ENCODE measurements around the gene CXXC5. TPM values are rescaled to one million over a fixed set of nuclear protein-coding genes. Genes with fewer than 3 reads are reported as not detected.

The CXXC5 gene
- total and polyA plus RNA-seq, 9 of the 15 experiments (the other 6 are each of a cell fraction or from before 2014, with no cell fraction given): 1.9 to 123 (median 45.8) TPM

DNA sequence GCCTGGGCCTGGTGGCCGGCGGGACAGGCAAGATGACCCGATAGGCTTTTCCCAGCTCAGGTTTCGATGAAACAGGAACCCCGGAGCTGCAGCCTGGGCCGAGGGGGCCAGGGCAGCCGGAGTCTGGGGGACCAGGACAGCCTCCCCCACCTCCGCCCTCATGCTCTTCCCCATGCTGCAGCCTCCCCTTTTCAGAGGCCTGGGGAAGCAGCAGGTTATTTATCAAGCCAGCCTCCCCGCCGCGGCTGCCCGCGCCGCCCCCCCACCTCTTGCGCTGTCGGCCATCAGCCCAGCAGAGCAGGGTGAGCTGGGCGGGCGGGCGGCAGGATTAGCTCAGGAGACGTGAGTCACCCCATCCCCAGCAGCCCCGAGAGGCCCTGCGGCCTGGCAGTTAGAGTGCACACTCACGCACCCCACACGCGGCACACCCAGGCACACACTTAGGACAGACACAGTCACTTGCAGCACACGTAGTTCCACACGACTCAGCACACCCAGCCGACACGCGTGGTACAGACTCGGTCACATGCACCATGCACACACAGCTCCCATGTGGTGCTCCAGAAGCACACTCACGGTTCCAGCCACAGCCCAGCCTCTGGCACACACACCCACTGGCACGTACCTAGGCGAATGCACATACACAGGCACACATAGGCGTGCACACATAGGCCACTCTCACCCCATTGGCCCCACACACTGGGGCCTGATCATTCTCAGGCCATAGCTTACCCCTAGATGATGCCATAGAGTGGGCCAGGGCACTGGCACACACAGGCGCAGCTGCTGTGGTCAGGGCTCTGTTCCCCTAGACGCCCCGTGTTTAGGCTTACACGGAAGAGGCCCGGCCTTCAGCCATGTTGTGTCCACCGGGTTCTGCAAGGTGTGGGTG lies 13.0 kb downstream of the CXXC5 start (continued):
- peak; percentile 50 to 92 (median 87) for TF ChIP-seq YY1 (IDR thresholded peaks at IDR 0.05; ENCODE audit: borderline replicate concordance in 1 of 3, control insufficient read depth in 1 of 3, extremely low read depth in 1 of 3, insufficient read depth in 3 of 3, insufficient read length in 1 of 3, insufficient replicate concordance in 2 of 3, low read depth in 1 of 3, low read length in 2 of 3)
- peak; percentile 46; the same call in 1 of the 2 replicates for TF ChIP-seq POLR2A (conservative IDR thresholded peaks at IDR 0.05)
- peak in 1 of 2 experiments; percentile 61; a peak in 1 of 4 replicates for TF ChIP-seq SRF (CRISPR knock-in tag; IDR thresholded peaks at IDR 0.05)
- no peak for TF ChIP-seq KLF13 (tag; IDR thresholded peaks at IDR 0.05; ENCODE audit: borderline replicate concordance, low read depth)
- TF ChIP-seq, protein P1, sequence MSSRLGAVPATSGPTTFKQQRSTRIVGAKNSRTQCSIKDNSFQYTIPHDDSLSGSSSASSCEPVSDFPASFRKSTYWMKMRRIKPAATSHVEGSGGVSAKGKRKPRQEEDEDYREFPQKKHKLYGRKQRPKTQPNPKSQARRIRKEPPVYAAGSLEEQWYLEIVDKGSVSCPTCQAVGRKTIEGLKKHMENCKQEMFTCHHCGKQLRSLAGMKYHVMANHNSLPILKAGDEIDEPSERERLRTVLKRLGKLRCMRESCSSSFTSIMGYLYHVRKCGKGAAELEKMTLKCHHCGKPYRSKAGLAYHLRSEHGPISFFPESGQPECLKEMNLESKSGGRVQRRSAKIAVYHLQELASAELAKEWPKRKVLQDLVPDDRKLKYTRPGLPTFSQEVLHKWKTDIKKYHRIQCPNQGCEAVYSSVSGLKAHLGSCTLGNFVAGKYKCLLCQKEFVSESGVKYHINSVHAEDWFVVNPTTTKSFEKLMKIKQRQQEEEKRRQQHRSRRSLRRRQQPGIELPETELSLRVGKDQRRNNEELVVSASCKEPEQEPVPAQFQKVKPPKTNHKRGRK (tag; IDR thresholded peaks at IDR 0.05): no peak
- TF ChIP-seq, protein P2, sequence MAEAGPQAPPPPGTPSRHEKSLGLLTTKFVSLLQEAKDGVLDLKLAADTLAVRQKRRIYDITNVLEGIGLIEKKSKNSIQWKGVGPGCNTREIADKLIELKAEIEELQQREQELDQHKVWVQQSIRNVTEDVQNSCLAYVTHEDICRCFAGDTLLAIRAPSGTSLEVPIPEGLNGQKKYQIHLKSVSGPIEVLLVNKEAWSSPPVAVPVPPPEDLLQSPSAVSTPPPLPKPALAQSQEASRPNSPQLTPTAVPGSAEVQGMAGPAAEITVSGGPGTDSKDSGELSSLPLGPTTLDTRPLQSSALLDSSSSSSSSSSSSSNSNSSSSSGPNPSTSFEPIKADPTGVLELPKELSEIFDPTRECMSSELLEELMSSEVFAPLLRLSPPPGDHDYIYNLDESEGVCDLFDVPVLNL (CRISPR knock-in tag; IDR thresholded peaks at IDR 0.05; ENCODE audit: low read depth): no peak
- TF ChIP-seq ZNF668 (CRISPR knock-in tag; IDR thresholded peaks at IDR 0.05): peak; percentile 71; the same call in 1 of the 2 replicates
- TF ChIP-seq LEF1 (IDR thresholded peaks at IDR 0.05): peak; percentile 69
- TF ChIP-seq, protein P3, sequence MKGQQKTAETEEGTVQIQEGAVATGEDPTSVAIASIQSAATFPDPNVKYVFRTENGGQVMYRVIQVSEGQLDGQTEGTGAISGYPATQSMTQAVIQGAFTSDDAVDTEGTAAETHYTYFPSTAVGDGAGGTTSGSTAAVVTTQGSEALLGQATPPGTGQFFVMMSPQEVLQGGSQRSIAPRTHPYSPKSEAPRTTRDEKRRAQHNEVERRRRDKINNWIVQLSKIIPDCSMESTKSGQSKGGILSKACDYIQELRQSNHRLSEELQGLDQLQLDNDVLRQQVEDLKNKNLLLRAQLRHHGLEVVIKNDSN (CRISPR knock-in tag; IDR thresholded peaks at IDR 0.05): peak; percentile 69
- TF ChIP-seq TAF7 (tag; IDR thresholded peaks at IDR 0.05): no peak
- TF ChIP-seq CREM (IDR thresholded peaks at IDR 0.05; ENCODE audit: low read depth): peak; percentile 76
- no peak for TF ChIP-seq NFYB (IDR thresholded peaks at IDR 0.05; ENCODE audit: extremely low read depth, insufficient read length)
- TF ChIP-seq, protein P4, sequence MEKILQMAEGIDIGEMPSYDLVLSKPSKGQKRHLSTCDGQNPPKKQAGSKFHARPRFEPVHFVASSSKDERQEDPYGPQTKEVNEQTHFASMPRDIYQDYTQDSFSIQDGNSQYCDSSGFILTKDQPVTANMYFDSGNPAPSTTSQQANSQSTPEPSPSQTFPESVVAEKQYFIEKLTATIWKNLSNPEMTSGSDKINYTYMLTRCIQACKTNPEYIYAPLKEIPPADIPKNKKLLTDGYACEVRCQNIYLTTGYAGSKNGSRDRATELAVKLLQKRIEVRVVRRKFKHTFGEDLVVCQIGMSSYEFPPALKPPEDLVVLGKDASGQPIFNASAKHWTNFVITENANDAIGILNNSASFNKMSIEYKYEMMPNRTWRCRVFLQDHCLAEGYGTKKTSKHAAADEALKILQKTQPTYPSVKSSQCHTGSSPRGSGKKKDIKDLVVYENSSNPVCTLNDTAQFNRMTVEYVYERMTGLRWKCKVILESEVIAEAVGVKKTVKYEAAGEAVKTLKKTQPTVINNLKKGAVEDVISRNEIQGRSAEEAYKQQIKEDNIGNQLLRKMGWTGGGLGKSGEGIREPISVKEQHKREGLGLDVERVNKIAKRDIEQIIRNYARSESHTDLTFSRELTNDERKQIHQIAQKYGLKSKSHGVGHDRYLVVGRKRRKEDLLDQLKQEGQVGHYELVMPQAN (IDR thresholded peaks at IDR 0.05; ENCODE audit: borderline replicate concordance): no peak
- no peak for TF ChIP-seq ATF1 (CRISPR knock-in tag; IDR thresholded peaks at IDR 0.05)
- peak; percentile 63 for TF ChIP-seq ATF1 (tag; IDR thresholded peaks at IDR 0.05)
- peak in 1 of 2 experiments; percentile 67; a peak in 1 of 4 replicates for TF ChIP-seq NONO (IDR thresholded peaks at IDR 0.05; ENCODE audit: low read depth in 2 of 2, low read length in 1 of 2)

Measured in K562 (cell line).